SK-N-SH (cell line): ENCODE results near the gene BICC1. TPM values are rescaled to one million over a fixed set of nuclear protein-coding genes. Genes with fewer than 3 reads are reported as not detected.
A peak's percentile ranks its signal among the peaks of the same experiment; 100 is the strongest.

Experiments
- CTCF ChIA-PET: fragments of 300-600, 350-600 bp; formaldehyde crosslinking; extraction: SDS; loops from one replicate; lab custom pipeline; 2021; lab: Yijun Ruan, JAX
- POLR2A ChIA-PET: fragments of 350-600 bp; sonication (Branson Sonifier 250); formaldehyde crosslinking; extraction: SDS; loops from one replicate; lab custom pipeline; 2020; ENCODE audit warnings: antibody characterized with exemption, inconsistent platforms; lab: Yijun Ruan, JAX
- DNase-seq: peaks from one replicate; pipeline ENCODE4 v3.0.0; 2012
- H2AFZ ChIP-seq: fragments of 200-600 bp; sonication (generic); 2 replicates; pipeline ENCODE4 v1.8.1; 2016; ENCODE audit warnings: antibody characterized with exemption, mild to moderate bottlenecking, low read depth
- H3F3A ChIP-seq: fragments of 200-600 bp; sonication (generic); replicated peaks from 2 replicates; pipeline ENCODE3; 2016; ENCODE audit warnings: antibody characterized with exemption, mild to moderate bottlenecking; ENCODE audit not compliant: insufficient read depth
- H3K27ac ChIP-seq, 2 experiments: fragments of 200-500 bp in 1 of 2; fragments of 200-600 bp in 1 of 2; sonication (Bioruptor generic) in 1 of 2; sonication (generic), shearing (Covaris generic) in 1 of 2; 2 replicates each; pipeline versions ENCODE4 v1.5.1 to v1.6.1; 2014 to 2016; ENCODE audit warnings: low read depth in 2 of 2, inconsistent platforms in 1 of 2, low read length in 1 of 2, mild to moderate bottlenecking in 1 of 2, mixed read lengths in 1 of 2
- H3K27me3 ChIP-seq: fragments of 200-600 bp; sonication (generic), shearing (Covaris generic); 2 replicates; pipeline ENCODE4 v1.6.1; 2016; ENCODE audit warnings: mixed run types; ENCODE audit not compliant: insufficient read depth
- H3K36me3 ChIP-seq, 2 experiments: fragments of 200-500 bp in 1 of 2; fragments of 200-600 bp in 1 of 2; sonication (Bioruptor generic) in 1 of 2; sonication (generic) in 1 of 2; replicated peaks in 1 of 2; 2 replicates each; pipeline versions ENCODE3 to v1.5.1; 2014 to 2016; ENCODE audit warnings: low read length in 1 of 2, mild to moderate bottlenecking in 1 of 2; ENCODE audit not compliant: insufficient read depth in 2 of 2, control insufficient read depth in 1 of 2
- H3K4me1 ChIP-seq, 2 experiments: fragments of 200-500 bp in 1 of 2; fragments of 200-600 bp in 1 of 2; sonication (Bioruptor generic) in 1 of 2; sonication (generic), shearing (Covaris generic) in 1 of 2; 2 replicates each; pipeline versions ENCODE4 v1.5.1 to v1.6.1; 2014 to 2016; ENCODE audit warnings: low read depth in 1 of 2, low read length in 1 of 2, mixed run types in 1 of 2; ENCODE audit not compliant: insufficient read depth in 2 of 2, control insufficient read depth in 1 of 2
- H3K4me2 ChIP-seq: fragments of 200-600 bp; sonication (generic), shearing (Covaris generic); 2 replicates; pipeline ENCODE4 v1.6.1; 2017; ENCODE audit warnings: mixed run types
- H3K4me3 ChIP-seq, 2 experiments: fragments of 200-500 bp in 1 of 2; fragments of 200-600 bp in 1 of 2; sonication (Bioruptor generic) in 1 of 2; sonication (generic), shearing (Covaris generic) in 1 of 2; 2 replicates each; pipeline versions ENCODE4 v1.5.1 to v1.8.1; 2014 to 2016; ENCODE audit warnings: low read depth in 2 of 2, inconsistent platforms in 1 of 2, low read length in 1 of 2, mild to moderate bottlenecking in 1 of 2, mixed read lengths in 1 of 2, moderate library complexity in 1 of 2
- H3K79me2 ChIP-seq: fragments of 200-600 bp; sonication (generic); 2 replicates; pipeline ENCODE4 v1.8.1; 2017; ENCODE audit warnings: mild to moderate bottlenecking; ENCODE audit not compliant: insufficient read depth
- H3K9ac ChIP-seq: fragments of 200-600 bp; sonication (generic); 2 replicates; pipeline ENCODE4 v1.6.1; 2017; ENCODE audit warnings: mixed run types
- H3K9me2 ChIP-seq: fragments of 200-600 bp; sonication (generic); 2 replicates; pipeline ENCODE4 v1.6.1; 2017; ENCODE audit warnings: mixed run types
- H3K9me3 ChIP-seq: fragments of 200-600 bp; sonication (generic); 2 replicates; pipeline ENCODE4 v1.6.1; 2017; ENCODE audit warnings: mixed run types, mild to moderate bottlenecking, moderate library complexity
- H4K20me1 ChIP-seq: fragments of 200-600 bp; sonication (generic); 2 replicates; pipeline ENCODE4 v1.6.1; 2017; ENCODE audit warnings: mild to moderate bottlenecking, mixed run types; ENCODE audit not compliant: insufficient read depth
- FOSL2 ChIP-seq: IDR thresholded peaks from 2 replicates; pipeline ENCODE4 v1.4.0; 2012; ENCODE audit warnings: low read depth, mild to moderate bottlenecking, moderate library complexity, borderline replicate concordance
- FOXJ3 ChIP-seq: sonication (generic); formaldehyde crosslinking; IDR thresholded peaks from 2 replicates; pipeline ENCODE4 v1.5.1; 2020; ENCODE audit warnings: mild to moderate bottlenecking, missing genetic modification reagents
- FOXM1 ChIP-seq: IDR thresholded peaks from 2 replicates; pipeline ENCODE4 v1.4.0; 2012; ENCODE audit warnings: low read depth, mild to moderate bottlenecking
- GABPA ChIP-seq: IDR thresholded peaks from 2 replicates; pipeline ENCODE4 v1.4.0; 2012; ENCODE audit warnings: low read depth, mild to moderate bottlenecking
- IRF3 ChIP-seq: fragments of 150-350 bp; IDR thresholded peaks from 2 replicates; pipeline ENCODE4 v1.6.1; 2016; ENCODE audit warnings: mild to moderate bottlenecking, low read depth, low read length
- JUND ChIP-seq: IDR thresholded peaks from 2 replicates; pipeline ENCODE4 v1.4.0; 2012
- MAX ChIP-seq: IDR thresholded peaks from 2 replicates; pipeline ENCODE4 v1.4.0; 2012; ENCODE audit warnings: low read depth
- MXI1 ChIP-seq: IDR thresholded peaks from 2 replicates; pipeline ENCODE4 v1.6.1; 2012; ENCODE audit warnings: mild to moderate bottlenecking, low read depth, low read length, improper control_type of control experiment
- NRF1 ChIP-seq: IDR thresholded peaks from 2 replicates; pipeline ENCODE4 v1.6.1; 2012; ENCODE audit warnings: low read depth, mild to moderate bottlenecking, low read length
- POLR2AphosphoS5 ChIP-seq: IDR thresholded peaks from 2 replicates; pipeline ENCODE4 v1.6.1; 2012; ENCODE audit warnings: low read depth, low read length
- RFX5 ChIP-seq: IDR thresholded peaks from 2 replicates; pipeline ENCODE4 v1.6.1; 2012; ENCODE audit warnings: mild to moderate bottlenecking, improper control_type of control experiment, low read length
- TAF1 ChIP-seq: IDR thresholded peaks from 2 replicates; pipeline ENCODE4 v1.6.1; 2012; ENCODE audit warnings: low read depth, mild to moderate bottlenecking, low read length, moderate library complexity, borderline replicate concordance
- ZBTB33 ChIP-seq: IDR thresholded peaks from 2 replicates; pipeline ENCODE4 v1.4.0; 2012; ENCODE audit warnings: low read depth, borderline replicate concordance
- WGBS: methylation state at CpG from one replicate; pipeline ENCODE4 v1.1.6; 2017; ENCODE audit warnings: low lambda C conversion rate; 5-methylcytosine and 5-hydroxymethylcytosine counted together
- polyA plus RNA-seq, 3 experiments: library from polyadenylated mRNA; depleted of rRNA; stranded (reverse); fragments of >200 nt; gene quantifications; 2 replicates each; pipeline ENCODE4 v1.2.3, GENCODE V29; 2012

Gene BICC1
- polyA plus RNA-seq, 1 of the 3 experiments (the other 2 are of a cell fraction) = 1.5 TPM

- WGBS = 98% methylated on average over 14 of the region's 14 CpGs
- H3K27ac ChIP-seq = no peak overlapping the region
- H3K9me3 ChIP-seq = no peaks in the 10 kb centered on the region
- H3K27me3 ChIP-seq = no peaks in the 10 kb centered on the region
- H3K4me3 ChIP-seq = no peak overlapping the region
- H3K36me3 ChIP-seq = no peaks in the 10 kb centered on the region
- POLR2A ChIA-PET = no interaction called here
- H2AFZ ChIP-seq = no peak overlapping the region
- DNase-seq = no peak
- H3K79me2 ChIP-seq = no peaks in the 10 kb centered on the region
- H3K9ac ChIP-seq = no peak overlapping the region
- TF ChIP-seq GABPA (no peak), MXI1 (no peak), IRF3 (no peak), ZBTB33 (no peak), FOSL2 (no peak), FOXM1 (no peak), TAF1 (no peak), POLR2AphosphoS5 (no peak), RFX5 (no peak), FOXJ3 (no peak), JUND (no peak), MAX (no peak)
- TF ChIP-seq, all 33 proteins: peak for 0
- Histone ChIP-seq H4K20me1 (no peaks in the 10 kb centered on the region), H3K4me2 (no peak overlapping the region), H3K4me1 (peaks cover 0 to 2% of the 10 kb centered on the region in 2 experiments; a peak in 2 of 4 replicates), H3F3A (peaks cover 13% of the 10 kb centered on the region), H3K9me2 (no peaks in the 10 kb centered on the region)
- CTCF ChIA-PET = no interaction called here
Measured at GRCh38 chr10:58618158-58618676, 105.5 kb downstream of the BICC1 start.

GRCh38 chr10:58621379-58622077 lies 108.9 kb downstream of the BICC1 start:
- H3K9me3 ChIP-seq = no peaks in the 10 kb centered on the region
- no peak for DNase-seq
- no peak overlapping the region for H3K9ac ChIP-seq
- CTCF ChIA-PET = no interaction called here
- H3K9me2 ChIP-seq = no peaks in the 10 kb centered on the region
- H3K4me2 ChIP-seq = no peak overlapping the region
- H3K4me3 ChIP-seq = no peak overlapping the region
- H3K36me3 ChIP-seq = no peaks in the 10 kb centered on the region
- 96% methylated on average over 7 of the region's 7 CpGs for WGBS
- peaks cover 23% of the 10 kb centered on the region for H3F3A ChIP-seq
- POLR2A ChIA-PET = no interaction called here
- peak overlapping the region; percentile 12 to 77; a peak in 3 of 4 replicates for H3K27ac ChIP-seq
- peaks cover 2 to 4% of the 10 kb centered on the region in 2 experiments for H3K4me1 ChIP-seq
- H3K79me2 ChIP-seq = no peaks in the 10 kb centered on the region
- H2AFZ ChIP-seq = no peak overlapping the region
- no peaks in the 10 kb centered on the region for H4K20me1 ChIP-seq
- no peaks in the 10 kb centered on the region for H3K27me3 ChIP-seq
- TF ChIP-seq NRF1 = no peak
